Embryonic facial prominence (tissue), 1 donor: ENCODE results near the gene TMEM97.
A peak's percentile ranks its signal among the peaks of the same experiment; 100 is the strongest.

Experiments
- DNase-seq: peaks from one replicate; pipeline ENCODE4 v3.0.0-alpha.2; 2016; ENCODE audit errors: extremely low spot score

Gene TMEM97

DNA sequence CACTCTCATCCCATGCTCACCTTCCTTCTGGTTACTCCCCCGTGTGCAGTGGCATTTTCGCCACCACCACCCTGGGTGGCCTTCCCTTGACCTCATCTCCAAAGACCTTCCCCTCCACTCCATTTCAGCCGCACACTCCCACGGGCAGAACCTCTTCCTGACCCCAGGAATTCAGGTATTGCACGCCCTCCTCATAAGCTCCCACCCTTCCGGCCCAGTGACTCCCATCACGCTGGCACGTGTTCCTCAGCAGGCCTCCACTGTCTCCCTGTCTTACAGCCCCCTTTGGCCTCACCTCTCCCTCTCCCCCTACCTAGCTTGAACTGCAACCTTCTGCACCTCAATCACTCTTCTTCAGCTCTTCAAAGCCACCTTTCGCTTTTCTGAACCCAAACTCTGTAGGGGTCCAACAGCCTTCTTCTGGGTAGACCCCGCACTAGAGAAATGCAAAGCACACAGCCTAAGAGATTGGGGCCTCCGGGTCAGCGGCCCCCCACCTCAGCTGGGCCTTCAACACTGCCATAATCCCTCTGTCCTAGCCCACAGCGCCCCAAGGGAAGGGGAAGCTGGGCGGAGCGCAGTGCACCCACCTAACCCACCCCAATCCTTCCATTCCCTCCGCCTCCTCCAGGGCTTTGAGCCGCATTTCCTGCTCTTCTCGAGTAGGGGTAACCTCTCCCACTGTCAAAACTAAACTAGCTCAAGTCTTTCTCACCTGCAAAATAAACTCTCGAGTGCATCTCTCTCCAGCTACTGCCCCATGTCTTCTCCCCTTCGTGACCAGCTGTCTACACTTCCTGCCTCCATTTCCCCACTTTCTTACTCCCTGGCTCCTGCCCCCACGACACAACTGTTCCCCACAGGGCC, 1.7 kb upstream of the TMEM97 start:
- DNase-seq, result no peak

DNA sequence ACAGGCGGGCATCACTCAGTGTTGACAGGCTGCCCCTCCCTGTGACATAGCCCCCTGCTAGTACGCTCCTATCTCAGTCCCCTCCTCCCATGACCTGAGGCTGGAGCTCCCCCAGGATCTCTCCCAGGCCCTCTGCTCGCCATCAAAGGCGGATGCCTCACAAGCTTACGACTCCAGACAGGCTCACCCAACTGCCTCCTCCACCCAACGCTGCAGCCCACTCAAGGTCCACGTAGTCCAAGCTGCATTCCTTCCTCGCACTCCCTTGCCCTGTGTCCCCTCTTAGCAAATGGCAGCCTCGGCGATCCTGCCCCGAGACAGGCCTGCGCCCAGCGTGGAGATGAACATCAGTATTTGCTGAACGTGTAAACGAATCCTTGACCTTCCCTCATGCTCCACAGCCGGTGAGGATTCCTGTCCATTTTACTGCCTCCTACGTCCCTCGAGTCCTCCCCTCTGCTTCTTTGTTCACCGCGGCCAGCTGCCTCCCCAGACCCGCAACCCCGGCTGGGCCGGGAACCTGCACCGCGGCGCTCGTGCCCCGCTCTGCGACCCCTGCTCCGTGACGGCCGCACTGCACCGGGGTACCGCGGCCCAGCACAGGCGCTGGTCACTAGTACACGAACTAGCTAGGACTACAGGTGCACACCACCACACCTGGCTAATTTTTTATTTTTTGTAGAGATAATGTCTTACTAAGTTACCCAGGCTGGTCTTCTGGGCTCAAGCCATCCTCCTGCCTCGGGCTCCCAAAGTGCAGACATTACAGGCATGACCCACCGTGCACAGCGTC, 838 bp upstream of the TMEM97 start:
- DNase-seq, result no peak

DNA sequence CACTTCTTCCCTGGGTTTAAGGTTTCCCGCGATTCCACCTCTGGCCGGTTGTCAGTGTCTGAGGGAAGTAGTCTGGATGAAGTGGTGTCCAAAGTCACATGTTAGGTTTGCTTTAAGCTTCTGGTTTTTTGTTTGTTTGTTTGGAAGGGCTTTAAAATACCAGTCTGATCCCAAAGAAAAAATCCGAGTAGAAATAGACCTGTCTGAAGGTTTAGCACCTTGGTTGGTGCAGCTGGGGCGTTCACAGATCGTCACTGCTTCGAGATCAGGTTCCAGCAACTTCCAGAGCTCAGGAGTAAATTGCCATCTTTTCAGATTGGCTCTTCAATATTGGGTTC, 567 bp downstream of the TMEM97 start:
- DNase-seq, result no peak

DNA sequence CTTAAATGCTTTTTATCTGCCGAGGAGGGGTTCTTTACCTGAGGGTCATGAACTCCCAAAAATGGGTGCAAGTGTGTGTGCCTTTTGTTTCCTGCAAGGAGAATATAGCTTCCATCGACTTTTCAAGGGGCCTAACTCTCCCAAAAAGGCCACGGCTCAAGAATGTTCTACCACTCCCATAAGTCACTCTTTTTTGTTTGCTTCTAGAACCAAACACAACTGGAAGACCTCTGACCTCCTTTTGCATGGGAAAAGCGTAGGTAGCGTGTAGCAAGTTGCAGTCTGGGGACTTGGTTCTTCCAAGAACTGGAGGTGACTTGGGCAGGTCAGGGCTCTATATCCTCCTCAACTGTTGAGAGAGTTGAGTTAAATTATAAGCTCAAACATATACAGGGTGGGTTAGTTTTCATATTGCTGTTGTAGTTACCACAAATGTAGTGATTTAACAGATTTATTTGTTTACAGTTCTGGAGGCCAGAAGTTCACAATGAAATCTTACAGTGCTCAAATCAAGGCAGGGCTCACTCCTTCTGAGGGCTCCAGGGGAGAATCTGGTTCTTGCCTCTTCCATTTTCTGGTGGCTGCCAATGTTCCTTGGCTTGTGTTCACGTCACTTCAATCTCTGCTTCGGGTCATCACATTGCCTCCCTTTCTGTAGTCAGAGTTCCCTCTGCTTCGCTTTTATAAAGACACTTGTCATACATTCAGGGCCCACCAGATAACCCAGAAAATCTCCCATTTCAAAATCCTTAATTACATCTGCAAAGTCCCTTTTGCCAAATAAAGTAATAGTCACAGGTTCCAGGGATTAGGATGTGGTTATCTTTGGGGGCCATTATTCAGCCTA, 1.4 kb downstream of the TMEM97 start:
- DNase-seq, result no peak

DNA sequence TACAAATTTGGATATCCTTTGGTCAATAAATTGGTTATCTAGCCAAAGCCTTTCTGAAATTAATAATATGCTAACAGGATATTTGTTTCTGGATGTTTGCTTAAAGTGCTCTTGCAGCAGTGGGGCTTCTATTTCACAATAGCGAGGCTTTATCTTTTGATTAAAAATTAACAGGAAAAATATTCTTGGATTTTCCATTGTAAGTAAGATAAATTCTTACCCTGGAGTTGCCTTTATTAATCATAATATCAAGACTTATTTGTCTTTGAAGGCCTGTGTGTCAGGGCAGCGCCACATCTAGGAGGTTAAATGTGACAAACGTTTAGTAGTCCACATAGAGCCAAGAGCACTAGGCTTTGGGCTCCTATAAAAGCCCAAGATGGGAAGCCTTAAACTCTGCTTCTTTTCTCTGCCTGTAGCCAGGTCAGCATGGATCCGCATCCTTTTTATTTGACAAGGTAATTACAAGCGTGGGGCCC, 5.3 kb downstream of the TMEM97 start:
- DNase-seq, result no peak

DNA sequence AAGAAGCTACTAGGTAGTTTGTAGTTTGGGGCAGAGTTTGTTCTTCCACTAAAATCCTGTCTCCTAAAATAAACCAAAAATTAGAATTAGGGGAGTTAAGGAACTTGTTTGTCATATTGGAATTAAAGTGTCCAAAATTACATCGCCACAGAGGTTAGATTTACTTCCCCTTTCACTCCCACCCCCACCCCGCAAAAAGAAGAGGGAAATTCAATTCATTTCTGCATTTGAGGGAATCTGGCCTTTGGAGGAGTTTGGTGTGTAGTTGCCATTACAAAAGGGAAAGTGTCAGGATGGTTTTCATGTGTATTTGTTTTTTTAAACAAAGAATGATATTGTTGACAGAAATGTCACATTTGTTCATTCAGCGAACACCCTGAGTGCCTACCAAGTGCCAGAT, 5.8 kb downstream of the TMEM97 start:
- DNase-seq, result no peak

DNA sequence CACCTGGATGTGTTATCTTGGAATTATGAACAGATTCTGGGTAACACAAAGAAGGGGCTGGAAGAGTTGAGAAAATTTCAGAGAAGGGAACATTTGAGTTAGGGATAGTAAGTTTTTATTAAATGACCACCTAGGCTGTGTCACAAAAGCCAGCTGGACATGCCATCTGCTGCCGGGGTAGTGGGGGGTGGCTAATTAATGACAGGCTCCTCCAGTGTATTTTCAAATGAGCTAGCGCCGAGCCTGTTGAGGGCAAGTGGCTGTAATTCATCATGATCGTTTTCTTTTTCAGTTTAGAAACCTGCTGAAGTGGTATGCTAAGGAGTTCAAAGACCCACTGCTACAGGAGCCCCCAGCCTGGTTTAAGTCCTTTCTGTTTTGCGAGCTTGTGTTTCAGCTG, 6.2 kb downstream of the TMEM97 start:
- no peak for DNase-seq

DNA sequence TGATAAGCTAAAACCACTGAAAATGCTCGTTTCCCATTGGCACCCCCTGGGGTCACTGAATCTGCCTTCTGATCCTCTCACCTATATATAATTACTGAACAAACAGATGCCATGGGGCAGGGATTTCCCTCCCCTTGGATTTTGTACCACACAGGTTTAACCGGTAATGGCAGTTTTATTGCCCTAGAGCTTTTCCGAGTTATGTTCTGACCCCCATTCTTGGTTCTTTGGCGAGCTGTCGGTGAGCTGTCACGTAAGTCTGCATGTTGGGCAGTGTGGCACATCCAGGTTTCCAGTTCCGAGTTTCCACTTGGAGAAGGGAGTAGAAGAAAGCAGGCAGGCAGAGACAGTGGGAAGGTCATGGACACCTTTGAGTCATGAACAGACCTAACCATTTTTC, 7.1 kb downstream of the TMEM97 start:
- DNase-seq, result no peak

DNA sequence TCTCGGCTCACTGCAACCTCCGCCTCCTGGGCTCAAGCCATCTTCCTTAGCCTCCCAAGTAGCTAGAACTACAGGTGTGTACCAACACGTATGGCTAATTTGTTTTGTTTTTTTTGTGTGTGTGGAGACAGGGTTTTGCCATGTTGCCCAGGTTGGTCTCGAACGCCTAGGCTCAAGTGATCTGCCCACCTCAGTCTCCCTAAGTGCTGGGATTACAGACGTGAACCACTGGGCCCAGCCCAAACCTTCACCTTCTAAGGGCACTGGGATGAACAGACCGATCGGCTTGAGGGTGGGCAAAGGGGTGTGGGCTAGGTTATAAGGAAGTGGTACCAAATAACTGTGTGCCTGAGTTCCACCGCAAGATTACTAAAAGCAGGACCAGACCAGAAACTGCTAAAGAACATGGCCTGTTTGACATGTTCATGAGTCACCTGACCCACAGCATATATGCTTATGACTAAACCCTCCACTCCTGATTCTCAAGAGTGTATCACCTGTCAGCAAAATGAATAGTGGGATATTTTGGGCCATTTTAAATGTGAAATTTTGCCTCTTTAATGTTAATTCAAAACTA, 8.1 kb downstream of the TMEM97 start:
- DNase-seq, result no peak

DNA sequence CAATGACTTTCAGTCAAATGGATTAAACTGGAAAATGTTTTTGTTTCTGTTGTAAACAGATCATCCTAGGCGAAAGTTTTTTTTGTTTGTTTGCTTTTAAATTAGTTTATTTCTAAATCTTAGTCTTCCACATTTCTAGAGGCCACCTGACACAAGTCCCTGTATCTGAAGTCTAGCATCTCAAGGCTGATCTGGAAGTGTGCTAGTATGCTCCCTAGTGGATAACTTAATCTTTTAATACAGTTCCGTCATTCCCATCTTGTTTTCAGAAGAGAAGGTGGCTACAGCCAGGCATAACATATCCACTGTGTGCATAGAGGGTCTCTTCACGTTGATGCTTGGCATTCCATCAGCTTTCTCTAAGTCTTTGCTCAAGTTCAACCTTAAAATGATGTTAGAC, 8.7 kb downstream of the TMEM97 start:
- no peak for DNase-seq

DNA sequence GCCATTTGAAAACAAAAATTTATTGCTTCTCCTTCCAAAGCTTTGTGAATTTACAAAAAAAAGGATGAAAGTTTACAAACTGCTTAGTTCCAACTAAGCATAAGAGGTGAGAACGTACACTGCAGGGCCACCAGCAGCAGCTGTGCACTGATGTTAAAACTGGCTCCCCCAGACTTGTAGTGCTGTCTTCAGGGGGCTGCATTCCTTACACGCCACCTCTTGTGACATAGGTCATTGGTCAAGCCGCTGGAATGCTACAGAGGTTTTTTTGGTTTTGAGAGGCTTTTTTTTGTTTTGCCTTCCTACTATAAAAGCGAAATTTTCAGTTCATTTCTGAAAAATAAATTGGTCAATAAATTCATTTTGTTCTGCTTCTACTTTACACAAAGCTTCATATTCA, 9.3 kb downstream of the TMEM97 start:
- DNase-seq, result no peak

DNA sequence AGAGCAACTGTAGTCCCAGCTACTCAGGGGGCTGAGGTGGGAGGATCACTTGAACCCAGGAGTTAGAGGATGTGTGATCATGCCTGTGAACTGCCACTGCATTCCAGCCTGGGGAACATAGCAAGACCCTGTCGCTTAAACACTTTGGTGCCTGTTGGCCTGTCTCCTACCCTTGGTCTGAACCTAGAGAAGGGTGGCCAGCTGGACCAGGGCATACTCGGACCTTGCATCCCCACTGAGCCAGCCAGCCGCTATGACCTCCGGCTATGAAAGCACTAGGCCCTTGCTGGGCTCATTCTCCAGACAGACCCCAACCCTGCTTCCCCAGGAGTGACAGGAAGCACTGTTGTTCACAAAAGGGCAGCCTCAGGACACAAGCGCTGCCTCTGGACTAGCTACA, 11.7 kb downstream of the TMEM97 start:
- no peak for DNase-seq

DNA sequence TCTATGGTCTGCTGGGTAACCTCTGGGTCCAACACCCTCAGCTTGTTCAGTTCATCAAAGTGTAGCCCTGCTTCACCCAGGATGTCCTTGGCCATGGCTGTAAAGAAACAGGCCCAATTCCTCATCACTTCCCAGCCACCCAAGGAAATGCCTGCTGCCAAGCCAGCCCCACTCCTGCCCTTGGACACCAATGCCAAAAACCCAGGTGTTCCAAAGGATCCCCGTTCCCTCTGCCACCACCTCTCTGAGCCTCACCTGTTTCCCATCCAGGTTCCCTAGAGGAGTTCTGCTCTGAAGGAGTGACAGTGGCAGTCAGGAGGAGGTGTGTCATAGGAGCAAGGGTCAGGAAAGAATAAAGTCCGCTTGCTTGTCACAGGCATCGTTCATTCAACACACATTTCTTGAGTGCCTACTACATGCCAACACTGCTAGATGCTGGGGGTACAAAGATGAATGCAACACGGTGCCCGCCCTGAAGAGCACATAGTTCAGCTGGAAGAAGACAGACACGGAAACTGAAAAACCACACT, 13.0 kb downstream of the TMEM97 start:
- DNase-seq, result no peak

DNA sequence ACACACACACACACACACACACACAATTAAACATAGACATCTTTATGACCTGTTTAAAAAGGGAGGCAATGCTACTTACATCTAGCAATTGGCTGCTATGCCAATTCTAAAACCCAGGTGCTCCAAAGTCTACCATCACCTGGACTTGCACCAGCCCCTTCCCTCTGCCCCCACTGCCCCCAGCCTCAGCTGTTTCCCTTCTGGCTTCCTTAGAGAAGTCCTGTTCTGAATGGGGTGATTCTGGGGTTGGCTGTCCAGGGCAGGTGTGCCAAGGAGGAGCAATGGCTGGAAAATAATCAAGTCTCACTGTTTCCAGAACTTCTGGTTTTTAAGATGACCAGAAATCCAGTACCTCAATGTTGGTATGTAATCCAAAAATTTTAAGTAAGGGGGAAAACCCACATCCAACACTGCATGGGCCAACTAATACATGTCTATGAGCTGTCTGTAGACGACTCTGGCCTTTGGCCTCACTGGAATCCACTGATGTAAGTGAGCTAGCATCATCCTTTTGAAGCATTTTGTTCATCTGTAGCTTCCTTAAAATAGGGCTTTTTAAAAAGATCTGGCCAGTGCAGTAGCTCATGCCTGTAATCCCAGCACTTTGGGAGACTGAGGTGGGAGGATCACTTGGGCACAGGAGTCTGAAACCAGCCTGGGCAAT, 14.2 kb downstream of the TMEM97 start:
- DNase-seq, result no peak

DNA sequence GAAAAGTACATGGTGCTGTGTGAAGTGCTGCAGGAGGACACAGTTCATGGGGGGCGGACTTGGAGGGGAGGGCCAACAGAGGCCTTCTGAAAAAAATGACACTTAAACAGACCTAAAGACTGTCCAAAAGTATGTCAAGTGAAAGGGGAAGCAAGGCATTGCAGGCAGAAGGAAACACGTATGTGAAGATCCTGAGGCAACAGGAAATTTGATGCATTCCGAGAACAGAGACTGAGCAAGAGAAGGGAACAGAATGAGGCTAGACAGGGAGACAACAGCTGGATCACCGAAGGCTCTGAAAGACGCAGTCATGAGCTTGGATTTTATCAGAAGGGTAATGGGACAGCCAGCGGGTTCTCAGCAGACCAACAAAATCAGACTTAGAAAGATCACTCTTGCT, 15.2 kb downstream of the TMEM97 start:
- no peak for DNase-seq

DNA sequence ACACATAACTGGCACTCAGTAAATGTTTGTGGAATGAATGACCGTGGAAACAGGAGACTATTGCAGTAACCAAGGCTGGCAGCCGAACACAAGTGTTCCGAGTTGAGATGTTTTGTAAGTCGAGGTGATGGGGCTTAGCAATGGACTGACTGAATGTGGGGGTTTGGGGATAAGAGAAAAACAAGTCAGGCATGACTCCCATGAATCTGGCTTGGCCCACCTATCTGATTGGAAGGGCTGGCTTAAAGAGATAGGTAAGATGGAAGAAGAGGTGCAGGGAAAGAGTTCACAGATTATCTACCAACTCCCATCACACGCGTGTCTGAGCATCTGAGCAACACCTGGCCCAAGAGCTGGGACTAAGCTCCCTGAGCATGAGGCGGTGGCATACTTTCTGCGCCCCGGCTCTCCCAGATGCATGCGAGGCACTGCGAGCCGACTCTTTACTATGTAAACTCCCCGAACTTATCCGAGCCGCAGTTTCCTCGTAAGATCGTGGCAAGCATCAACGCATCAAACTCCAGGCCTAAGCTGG, 15.7 kb downstream of the TMEM97 start:
- DNase-seq, result no peak

DNA sequence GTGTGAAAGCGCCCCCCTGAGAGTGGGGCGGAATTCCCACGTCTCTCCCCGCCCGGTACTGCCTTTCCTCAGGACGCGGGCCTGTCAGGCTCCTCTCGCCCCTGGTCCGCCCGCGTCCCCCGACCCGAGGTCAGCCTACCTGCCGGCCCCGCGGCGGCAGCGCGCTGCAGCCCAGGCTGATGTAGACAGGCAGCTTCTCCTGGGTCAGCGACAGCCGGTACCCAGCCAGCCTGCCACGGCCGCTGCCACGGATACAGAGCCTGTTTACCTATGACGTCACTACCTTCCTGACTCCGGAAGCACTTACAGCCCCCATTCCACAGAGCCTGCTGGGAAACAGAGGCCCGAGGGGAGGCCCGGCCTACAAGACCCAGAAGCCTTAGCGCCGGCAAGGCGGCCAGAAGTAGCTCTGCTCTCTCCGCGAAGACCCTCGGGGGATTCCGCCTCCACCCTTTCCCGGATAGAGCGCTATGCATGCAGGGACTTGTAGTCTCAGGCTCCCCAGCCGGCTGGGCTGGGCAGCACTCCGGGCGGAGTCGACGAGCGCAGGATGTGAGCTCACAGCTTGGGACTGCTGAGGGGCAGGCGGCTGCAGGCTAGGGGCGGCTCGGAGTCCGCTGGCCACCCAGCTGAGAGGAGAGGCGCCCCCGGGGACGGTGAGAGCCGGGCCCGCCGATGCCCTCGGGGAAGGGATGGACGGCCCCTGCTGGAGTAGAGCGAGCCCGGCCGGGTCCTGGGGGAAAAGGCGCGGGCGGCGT, 16.4 kb downstream of the TMEM97 start, which contains the start of the genes IFT20 and TNFAIP1:
TSS of gene IFT20 (minus strand) at position 272 of the 758 bp plus-strand sequence. CDS start 3,487 bp downstream, outside the sequence.
TSS of gene TNFAIP1 (plus strand) at position 561 of the 758 bp plus-strand sequence. CDS start 3,761 bp downstream, outside the sequence.
- DNase-seq, result peak; percentile 99

DNA sequence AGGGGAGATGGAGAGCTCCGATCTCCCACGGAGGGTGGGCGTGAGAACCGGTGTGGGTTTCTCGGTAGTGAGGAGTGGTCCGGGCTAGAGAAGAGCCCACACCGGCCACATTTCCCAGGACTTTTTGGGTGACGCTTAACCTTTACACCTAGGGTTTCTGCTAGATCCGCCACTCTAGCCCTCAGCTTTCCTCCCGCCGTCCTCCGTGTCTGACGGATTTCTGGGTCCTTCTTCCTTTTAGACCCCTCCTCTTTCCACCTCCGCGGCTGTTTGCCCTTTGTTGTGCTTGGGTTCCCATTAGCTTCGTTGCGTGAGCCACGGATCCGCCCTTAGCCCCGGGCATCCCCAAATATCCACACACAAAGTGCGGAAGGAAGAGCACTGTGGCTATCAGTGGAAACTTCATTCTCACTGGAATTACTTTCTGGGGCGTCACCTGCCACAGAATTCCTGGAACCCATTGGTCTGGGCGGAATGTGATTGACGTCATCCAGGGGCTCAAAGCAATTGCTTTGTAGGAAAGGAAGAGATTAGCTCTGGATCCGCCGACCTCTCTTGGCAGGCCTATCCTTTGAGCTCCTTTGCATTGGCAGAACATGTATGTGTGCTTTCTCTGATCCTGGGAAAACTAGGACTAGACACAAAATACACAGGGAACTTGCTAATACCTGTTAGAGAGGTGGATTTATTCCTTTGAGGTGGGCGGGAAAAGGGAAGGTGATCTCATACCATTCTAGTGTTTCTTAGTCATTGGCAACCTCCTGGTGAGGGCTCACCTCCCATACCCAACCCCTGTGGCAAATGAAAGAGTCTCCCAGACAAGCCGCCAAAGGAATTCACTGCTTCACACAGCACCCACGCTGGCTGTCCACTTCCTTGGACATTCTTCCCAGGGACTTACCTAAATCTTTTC, 17.2 kb downstream of the TMEM97 start:
- DNase-seq, result peak; percentile 82
